HepG2 (cell line): Measurements from ENCODE around the gene URM1. TPM values are rescaled to one million over a fixed set of nuclear protein-coding genes. Genes with fewer than 3 reads are reported as not detected.

Experiments
- AHDC1 ChIP-seq: sonication (generic); formaldehyde crosslinking; IDR thresholded peaks from 2 replicates; pipeline ENCODE4 v1.5.1; 2020; ENCODE audit warnings: mild to moderate bottlenecking, missing genetic modification reagents, borderline replicate concordance
- CREB3 ChIP-seq: sonication (generic); formaldehyde crosslinking; IDR thresholded peaks from 2 replicates; pipeline ENCODE4 v1.5.0; 2020; ENCODE audit warnings: missing genetic modification reagents
- ETS1 ChIP-seq: sonication (generic); formaldehyde crosslinking; IDR thresholded peaks from 2 replicates; pipeline ENCODE4 v1.4.0; 2020; ENCODE audit warnings: missing genetic modification reagents
- GATAD1 ChIP-seq: IDR thresholded peaks from 2 replicates; pipeline ENCODE4 v1.6.1; 2016; ENCODE audit warnings: missing genetic modification reagents, missing compliant biosample characterization
- JDP2 ChIP-seq: sonication (generic); formaldehyde crosslinking; IDR thresholded peaks from 2 replicates; pipeline ENCODE4 v1.8.1; 2022; ENCODE audit warnings: missing genetic modification reagents, borderline replicate concordance
- MIER3 ChIP-seq: IDR thresholded peaks from 2 replicates; pipeline ENCODE4 v1.6.1; 2016; ENCODE audit warnings: missing compliant biosample characterization, borderline replicate concordance
- SNAPC4 ChIP-seq: sonication (generic); formaldehyde crosslinking; IDR thresholded peaks from 2 replicates; pipeline ENCODE4 v1.4.0; 2020; ENCODE audit warnings: mild to moderate bottlenecking, missing genetic modification reagents
- YEATS4 ChIP-seq: sonication (generic); formaldehyde crosslinking; IDR thresholded peaks from 2 replicates; pipeline ENCODE4 v1.4.0; 2020; ENCODE audit warnings: missing genetic modification reagents, borderline replicate concordance
- ZNF260 ChIP-seq: sonication (generic); formaldehyde crosslinking; IDR thresholded peaks from 2 replicates; pipeline ENCODE4 v1.4.0; 2020; ENCODE audit warnings: missing genetic modification reagents, low read depth, mild to moderate bottlenecking, borderline replicate concordance
- ZNF512 ChIP-seq: sonication (generic); formaldehyde crosslinking; IDR thresholded peaks from 2 replicates; pipeline ENCODE4 v1.4.0; 2020; ENCODE audit warnings: mild to moderate bottlenecking, missing genetic modification reagents
- ZNF674 ChIP-seq: sonication (generic); formaldehyde crosslinking; IDR thresholded peaks from 2 replicates; pipeline ENCODE4 v1.5.0; 2020; ENCODE audit warnings: low read depth, mild to moderate bottlenecking, missing genetic modification reagents
- ZNF775 ChIP-seq: sonication (generic); formaldehyde crosslinking; IDR thresholded peaks from 2 replicates; pipeline ENCODE4 v1.4.0; 2020; ENCODE audit warnings: missing genetic modification reagents, mild to moderate bottlenecking, moderate library complexity, borderline replicate concordance
- ZSCAN9 ChIP-seq: IDR thresholded peaks from 2 replicates; pipeline ENCODE4 v1.6.1; 2016; ENCODE audit warnings: borderline replicate concordance
- polyA plus RNA-seq, 8 experiments: library from polyadenylated mRNA; depleted of rRNA in 3 of 8; stranded (reverse) in 7 of 8; unstranded in 1 of 8; fragments of >200 nt; fragmentation: Illumina TruSeq in 4 of 8; extraction: Trizol in 4 of 8; gene quantifications; 2 replicates each; pipeline versions ENCODE4 v1.2.1 to v1.2.3, GENCODE V29; 2011 to 2016; ENCODE audit warnings: low read depth in 4 of 8, missing spikeins in 1 of 8, mixed read lengths in 1 of 8; ENCODE audit not compliant: insufficient read depth in 1 of 8
- total RNA-seq, 5 experiments: library from RNA; depleted of rRNA; stranded (reverse); fragments of >200 nt; fragmentation: Illumina TruSeq; extraction: Trizol; gene quantifications; 2 replicates each; pipeline ENCODE4 v1.2.3, GENCODE V29; 2016; ENCODE audit warnings: low read depth in 1 of 5

Gene URM1
- total and polyA plus RNA-seq, 2 of the 13 experiments (the other 11 are each of a cell fraction or from before 2014, with no cell fraction given), result 37.1 to 41.3 TPM

DNA sequence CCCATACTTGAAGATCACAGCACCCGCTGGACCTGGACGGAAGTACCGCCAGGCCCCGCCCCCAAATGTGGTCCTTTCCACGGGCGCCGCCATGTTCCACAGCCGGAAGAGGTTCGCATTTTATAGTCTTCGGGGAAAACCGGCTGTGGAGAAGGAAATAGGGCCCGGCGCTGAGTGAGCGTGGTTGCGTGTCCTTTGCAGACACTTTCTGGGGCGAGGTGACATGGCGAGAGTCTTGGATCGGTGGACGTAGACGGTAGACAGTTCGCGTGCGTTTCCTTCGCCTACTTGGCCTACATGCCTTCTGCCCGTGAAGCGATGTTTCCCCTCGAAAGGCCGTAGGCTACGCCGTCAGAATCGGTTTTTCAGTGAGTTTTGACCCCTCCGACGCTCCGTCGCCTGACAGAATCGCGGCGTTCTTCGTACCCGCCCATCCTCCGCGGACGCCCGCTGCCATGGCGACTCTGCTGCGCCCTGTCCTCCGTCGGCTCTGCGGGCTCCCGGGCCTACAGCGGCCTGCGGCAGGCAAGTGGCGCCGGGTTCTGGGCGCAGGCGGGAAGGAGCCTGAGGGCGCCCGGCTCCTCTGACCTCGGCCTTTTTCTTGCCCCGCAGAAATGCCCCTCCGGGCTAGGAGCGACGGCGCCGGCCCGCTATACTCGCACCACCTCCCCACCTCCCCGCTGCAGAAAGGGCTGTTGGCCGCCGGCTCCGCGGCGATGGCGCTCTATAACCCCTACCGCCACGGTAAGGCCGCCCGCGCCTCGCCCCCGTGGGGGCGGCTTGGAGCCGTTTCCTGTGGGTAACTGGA is 48.6 kb upstream of the URM1 start, which contains the start of the genes COQ4 and TRUB2 (continued):
- peak; percentile 92 for TF ChIP-seq CREB3 (CRISPR knock-in tag)
- TF ChIP-seq SNAPC4 (CRISPR knock-in tag), result no peak
- no peak for TF ChIP-seq JDP2
- TF ChIP-seq MIER3 (CRISPR knock-in tag), result peak; percentile 64; the same call in 1 of the 2 replicates
- no peak for TF ChIP-seq ETS1 (CRISPR knock-in tag)
- TF ChIP-seq YEATS4, result peak; percentile 97
- TF ChIP-seq ZNF512 (CRISPR knock-in tag), result no peak
- TF ChIP-seq ZNF674 (CRISPR knock-in tag), result no peak
- 0 out of 2 replicates have a peak, but pooled peaks have one; percentile 43 for TF ChIP-seq AHDC1
- no peak for TF ChIP-seq ZNF775 (CRISPR knock-in tag)
- no peak for TF ChIP-seq ZNF260 (CRISPR knock-in tag)
- TF ChIP-seq ZSCAN9 (CRISPR knock-in tag), result no peak; the same call in 1 of the 2 replicates
- peak; percentile 98 for TF ChIP-seq GATAD1 (CRISPR knock-in tag)
